Skeletal muscle cell (primary cell): ENCODE data around the gene WASL.

Experiments
- DNase-seq: peaks from one replicate; pipeline ENCODE4 v3.0.0-alpha.2; 2010; ENCODE audit warnings: low read depth
- H3K4me3 ChIP-seq: 2 replicates; pipeline ENCODE4 v1.5.1; 2011; ENCODE audit warnings: low read depth, mild to moderate bottlenecking, control low read depth, low read length, moderate library complexity

The WASL gene

DNA sequence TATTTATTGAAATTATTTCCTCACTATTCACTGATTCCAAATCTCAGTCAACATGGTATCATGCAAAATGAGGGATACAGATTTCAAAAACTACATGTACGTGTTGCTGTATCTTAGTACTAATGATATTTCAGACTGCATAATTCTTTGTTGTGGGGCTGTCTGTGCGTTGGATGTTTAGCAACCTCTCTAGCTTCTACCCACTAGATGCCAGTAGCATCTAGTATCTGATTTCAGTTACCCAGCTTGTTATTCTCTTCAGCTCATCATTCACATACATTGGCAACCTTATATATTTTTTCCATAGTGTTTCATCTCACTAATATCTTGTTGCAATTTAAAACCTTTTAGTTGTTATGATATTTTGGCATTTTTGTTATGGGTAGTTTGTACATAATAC lies 22.5 kb upstream of the WASL start:
- DNase-seq: no peak
- no peak overlapping the region for H3K4me3 ChIP-seq

DNA sequence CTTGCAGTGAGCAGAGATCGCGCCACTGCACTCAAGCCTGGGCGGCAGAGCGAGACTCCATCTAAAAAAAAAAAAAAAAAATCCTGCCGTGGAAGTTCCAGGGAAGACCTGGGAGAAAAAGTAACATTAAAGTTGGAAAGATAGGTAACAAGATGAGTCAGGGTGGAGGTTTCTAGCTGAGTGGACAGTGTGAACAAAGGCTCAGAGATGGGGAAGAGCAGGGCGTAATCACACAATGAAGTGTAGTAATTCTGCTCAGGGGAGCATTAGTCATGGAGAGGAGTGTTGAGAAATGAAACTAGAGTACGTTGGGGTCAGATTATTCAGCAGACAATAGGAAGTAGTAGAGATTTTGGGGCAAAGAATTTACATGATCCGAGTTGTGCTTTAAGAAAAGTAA lies 21.6 kb upstream of the WASL start:
- peak; percentile 66 for DNase-seq
- no peak overlapping the region for H3K4me3 ChIP-seq

DNA sequence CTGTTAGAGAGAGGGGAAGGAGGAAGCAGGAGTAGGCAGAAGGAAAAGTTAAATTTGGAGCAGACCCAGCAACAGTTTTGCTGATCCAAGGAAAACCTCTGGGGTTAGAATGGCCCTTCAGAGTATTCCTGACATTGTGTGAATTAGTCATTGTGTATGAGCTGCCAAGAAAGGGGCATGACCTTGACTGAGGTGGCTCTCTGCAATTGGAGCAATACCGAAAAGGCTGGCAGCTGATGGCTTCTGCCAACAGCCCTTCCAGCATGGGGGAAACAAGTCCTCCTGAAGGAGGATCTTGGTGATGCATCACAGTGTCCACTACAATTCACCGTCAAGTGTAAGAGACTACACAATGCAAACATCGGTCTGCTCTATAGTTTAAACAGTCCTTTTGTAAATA lies 20.6 kb upstream of the WASL start:
- DNase-seq: peak; percentile 71
- no peak overlapping the region for H3K4me3 ChIP-seq

DNA sequence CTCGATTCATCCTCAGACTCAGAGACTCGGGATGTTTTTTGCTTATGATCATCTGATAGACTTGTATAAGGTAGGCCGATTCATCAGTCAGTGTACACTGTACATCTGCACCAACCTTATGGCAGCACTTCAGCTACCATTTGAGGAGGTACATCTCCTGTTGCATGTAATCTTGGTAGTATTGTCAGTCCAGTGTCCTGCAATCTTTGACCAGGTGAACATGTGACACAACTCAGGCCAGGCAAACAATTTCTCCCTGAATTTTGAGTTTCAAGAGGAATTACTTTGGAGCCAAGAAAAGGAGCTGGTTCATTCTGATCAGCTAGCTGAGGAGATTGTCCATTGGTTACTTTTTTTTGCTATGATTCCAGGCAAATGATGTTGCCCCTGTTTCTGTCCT lies 19.7 kb upstream of the WASL start:
- DNase-seq: no peak
- H3K4me3 ChIP-seq: no peak overlapping the region

DNA sequence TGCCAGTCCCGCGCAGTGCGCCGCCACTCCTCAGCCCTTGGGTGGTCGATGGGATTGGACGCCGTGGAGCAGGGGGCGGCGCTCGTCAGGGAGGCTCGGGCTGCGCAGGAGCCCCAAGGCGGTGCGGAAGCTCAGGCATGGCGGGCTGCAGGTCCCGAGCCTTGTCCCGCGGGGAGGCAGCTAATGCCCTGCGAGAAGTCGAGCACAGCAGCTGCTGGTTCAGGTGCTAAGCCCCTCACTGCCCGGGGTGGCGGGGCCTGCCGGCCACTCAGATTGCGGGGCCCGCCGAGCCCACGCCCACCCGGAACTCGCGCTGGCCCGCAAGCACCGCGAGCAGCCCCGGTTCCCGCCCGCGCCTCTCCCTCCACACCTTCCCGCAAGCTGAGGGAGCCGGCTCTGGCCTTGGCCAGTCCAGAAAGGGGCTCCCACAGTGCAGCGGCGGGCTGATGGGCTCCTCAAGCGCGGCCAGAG lies 14.4 kb upstream of the WASL start:
- DNase-seq: no peak
- H3K4me3 ChIP-seq: no peak overlapping the region

DNA sequence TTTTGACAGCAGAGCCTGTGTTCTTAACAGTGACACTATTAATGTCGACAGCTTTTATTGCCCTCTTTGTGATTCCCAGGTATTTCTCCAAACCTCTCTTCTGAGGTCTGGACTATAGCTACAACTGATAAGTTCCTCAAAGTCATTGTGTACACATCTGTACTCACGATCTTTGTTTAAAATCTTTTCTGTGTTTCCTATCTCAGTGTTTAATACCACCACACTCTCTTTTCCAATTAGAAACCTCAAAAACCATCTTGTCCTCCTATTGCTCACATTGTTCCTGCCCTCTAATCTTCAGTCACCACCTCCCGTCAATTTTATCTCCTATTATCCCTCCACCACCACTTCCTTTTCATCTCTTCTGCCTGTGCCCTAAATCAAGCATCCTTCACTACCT lies 12.9 kb upstream of the WASL start:
- H3K4me3 ChIP-seq: no peak overlapping the region
- DNase-seq: no peak

- no peak for DNase-seq
These were observed 8.3 kb upstream of the WASL start for GRCh38 chr7:123757095-123757494.

GRCh38 chr7:123755338-123755737 lies 6.5 kb upstream of the WASL start:
- DNase-seq: no peak

More at GRCh38 chr7:123757095-123757494, 8.3 kb upstream of the WASL start:
- H3K4me3 ChIP-seq: no peak overlapping the region

DNA sequence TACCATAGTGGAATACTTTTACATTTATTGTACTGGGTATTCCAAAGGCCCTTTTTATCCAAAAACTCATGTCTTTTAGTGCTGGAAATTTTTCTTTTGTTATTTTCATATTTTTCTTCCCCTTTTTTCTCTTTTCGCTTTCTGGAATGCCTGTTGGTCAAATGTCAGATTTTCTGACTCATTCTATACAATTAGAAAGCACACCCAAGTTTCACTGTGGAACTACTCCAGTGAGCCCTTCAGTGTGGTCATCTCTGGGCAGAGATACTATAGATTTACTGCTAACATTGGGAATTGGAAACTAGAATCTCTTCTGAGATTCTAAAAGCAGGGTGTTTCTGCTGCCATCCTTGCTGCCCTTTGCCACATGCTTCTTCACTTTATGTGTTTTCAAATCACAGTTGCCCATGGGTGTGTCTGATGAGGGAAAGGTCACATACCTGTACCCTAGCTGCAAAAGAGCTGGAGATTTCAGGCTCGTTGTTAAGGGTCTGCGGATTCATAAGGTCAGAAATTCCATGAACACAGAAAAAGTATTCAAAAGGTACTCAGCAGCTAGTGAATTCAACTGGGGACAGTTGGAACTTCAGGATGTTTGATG lies 5.6 kb upstream of the WASL start:
- DNase-seq: no peak
- H3K4me3 ChIP-seq: no peak overlapping the region

More at GRCh38 chr7:123755338-123755737, 6.5 kb upstream of the WASL start:
- no peak overlapping the region for H3K4me3 ChIP-seq

- H3K4me3 ChIP-seq: no peak overlapping the region
- no peak for DNase-seq
These were observed 3.7 kb upstream of the WASL start for GRCh38 chr7:123752534-123752933.

DNA sequence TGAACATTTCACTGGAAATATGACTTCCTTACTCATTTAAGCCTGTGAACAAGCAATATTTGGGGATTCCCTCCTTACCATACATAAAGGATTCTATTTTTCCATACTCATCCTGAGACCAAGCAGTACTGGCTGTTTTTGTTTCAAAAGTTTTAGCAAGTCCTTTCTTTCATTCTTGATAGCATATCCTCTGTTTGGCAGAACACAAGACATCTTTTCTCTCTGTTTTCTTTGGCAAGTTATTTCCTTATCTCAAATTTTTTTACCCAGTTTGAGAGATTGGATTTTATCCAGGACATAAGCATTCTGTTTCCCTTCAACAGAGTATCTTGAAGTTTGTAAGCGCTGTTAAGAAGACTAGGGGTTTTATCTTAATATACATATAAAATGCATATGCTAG lies 3.0 kb upstream of the WASL start:
- H3K4me3 ChIP-seq: no peak overlapping the region
- no peak for DNase-seq

GRCh38 chr7:123750389-123751230 lies 1.8 kb upstream of the WASL start:
- no peak for DNase-seq
- no peak overlapping the region for H3K4me3 ChIP-seq

GRCh38 chr7:123749537-123749857 lies 694 bp upstream of the WASL start:
- no peak for DNase-seq
- H3K4me3 ChIP-seq: peak overlapping the region; percentile 92

DNA sequence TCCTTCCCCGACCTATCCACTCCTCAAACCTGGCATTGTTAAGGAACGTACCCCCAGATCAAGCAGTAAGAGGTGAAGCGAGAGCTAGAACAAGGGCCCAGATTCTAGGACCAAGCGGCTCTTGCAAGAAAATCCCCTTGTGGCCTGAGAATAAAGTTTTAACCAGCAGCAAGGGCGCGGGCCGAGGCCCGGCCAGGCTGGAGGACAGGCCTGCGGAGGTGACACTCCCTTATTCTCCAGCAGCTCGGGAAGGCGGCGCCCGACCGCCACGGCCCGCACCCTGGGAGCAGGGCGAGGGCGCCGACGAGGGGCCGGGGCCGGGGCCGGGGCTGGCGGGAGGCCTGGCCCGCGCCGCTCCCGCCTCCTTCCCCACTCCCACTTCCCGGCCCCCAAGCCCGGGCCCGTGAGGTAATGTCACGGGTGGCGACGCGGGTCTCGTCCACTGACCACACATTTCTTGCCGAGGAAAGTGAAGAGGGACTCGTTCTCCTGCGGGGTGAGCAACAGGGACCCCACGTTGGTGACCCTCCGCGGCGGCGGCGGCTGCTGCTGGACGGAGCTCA lies 551 bp downstream of the WASL start:
- H3K4me3 ChIP-seq: peak overlapping the region; percentile 92
- no peak for DNase-seq

DNA sequence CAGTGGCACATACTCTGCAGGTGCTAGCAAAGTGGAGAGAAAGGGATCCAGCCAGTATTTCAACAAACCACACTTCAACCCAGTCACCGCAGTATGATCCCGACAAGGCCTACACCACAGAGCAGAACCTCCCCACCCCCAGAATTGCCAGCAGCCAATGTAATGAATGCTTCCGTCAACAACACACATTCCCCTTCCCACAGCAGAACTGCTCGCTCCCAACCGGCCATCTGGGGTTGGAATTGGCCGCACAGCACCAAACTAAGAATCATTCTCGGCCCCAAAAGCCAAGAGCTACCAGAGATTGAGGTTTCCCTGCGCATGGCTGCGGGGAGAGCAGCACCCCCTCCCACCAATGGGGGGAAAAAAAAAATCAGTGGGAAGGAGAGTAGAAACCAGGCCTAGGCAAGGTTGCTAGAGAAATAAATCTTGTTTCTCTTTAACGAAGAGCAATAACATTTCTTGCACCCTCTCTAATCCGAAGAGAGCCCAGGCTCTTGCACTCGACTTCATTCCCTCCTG lies 1.1 kb downstream of the WASL start:
- peak overlapping the region; percentile 92 for H3K4me3 ChIP-seq
- peak; percentile 70 for DNase-seq

- DNase-seq: no peak
- H3K4me3 ChIP-seq: peak overlapping the region; percentile 92
These were observed 1.8 kb downstream of the WASL start for GRCh38 chr7:123746931-123747488.

DNA sequence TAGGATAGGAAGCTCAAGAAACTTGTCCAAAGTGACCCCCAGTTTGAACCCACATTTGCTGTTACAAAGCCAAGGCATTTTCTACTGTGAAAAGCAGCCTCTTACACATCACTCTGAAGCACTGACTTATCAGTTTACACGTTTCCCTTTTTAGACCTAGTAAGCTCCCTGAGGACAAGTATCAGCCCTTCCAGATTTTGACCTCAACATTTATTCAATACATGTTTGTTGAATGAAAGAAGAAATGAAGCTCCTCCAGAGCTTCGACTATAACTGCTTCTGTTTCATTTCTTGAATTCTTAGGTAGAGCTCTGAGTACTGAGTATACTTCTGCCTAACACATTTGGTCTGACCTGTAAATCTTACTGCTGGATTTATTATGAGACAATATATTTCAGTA lies 2.7 kb downstream of the WASL start:
- H3K4me3 ChIP-seq: no peak overlapping the region

GRCh38 chr7:123745437-123745836 lies 3.4 kb downstream of the WASL start:
- H3K4me3 ChIP-seq: no peak overlapping the region
- no peak for DNase-seq

More for the DNA sequence above, 2.7 kb downstream of the WASL start:
- DNase-seq: no peak

DNA sequence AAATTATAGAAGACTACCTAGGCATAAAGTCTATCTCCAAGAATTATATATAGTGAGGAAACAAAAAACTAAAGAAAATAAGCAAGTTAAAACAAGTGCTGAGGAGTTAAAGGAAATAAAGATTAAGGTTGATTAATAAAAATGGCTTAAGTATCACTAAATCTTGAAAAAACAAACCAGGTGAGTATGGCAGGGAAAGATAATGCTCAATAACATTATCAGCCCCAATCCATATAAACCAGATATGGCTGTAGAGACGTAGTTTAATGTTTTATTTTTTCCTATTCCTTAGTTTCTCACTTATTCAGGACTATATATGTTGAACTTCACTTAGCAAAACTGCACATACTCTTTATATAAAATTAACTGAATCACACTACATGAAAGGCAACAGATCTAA lies 4.4 kb downstream of the WASL start:
- DNase-seq: no peak
- H3K4me3 ChIP-seq: no peak overlapping the region

DNA sequence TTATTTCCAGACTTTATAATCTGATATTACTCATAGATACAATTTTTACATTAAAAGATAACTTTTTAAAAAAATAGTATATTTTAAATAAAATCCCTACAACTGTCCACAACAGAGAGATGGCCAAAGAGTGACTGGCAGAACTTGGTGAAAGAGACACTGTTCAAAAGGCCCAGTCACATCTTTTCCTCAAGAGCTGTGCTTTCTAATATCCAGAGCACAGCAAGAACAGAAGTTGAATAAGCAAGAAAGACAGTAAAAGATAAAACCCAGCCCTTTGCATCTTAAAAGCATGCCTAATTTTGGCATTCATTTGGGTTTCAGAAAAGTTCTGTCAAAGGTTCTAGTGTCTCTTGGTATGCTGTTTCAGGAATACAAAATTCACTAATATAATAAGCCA lies 6.9 kb downstream of the WASL start:
- DNase-seq: no peak
- no peak overlapping the region for H3K4me3 ChIP-seq
